Rectal smooth muscle tissue (tissue), 1 donor: ENCODE measurements around the gene PLA2G4B.

Experiments
- H3K27ac ChIP-seq: one replicate; pipeline ENCODE4 v1.7.0; 2013; ENCODE audit warnings: low read depth, low read length, inconsistent platforms
- H3K27me3 ChIP-seq: one replicate; pipeline ENCODE4 v1.7.0; 2013; ENCODE audit warnings: low read length; ENCODE audit not compliant: control insufficient read depth, insufficient read depth
- H3K36me3 ChIP-seq: one replicate; pipeline ENCODE4 v1.7.0; 2013; ENCODE audit warnings: low read length; ENCODE audit not compliant: control insufficient read depth, insufficient read depth
- H3K4me1 ChIP-seq: one replicate; pipeline ENCODE4 v1.7.0; 2013; ENCODE audit warnings: low read length; ENCODE audit not compliant: control insufficient read depth, insufficient read depth
- H3K4me3 ChIP-seq: one replicate; pipeline ENCODE4 v1.7.0; 2013; ENCODE audit warnings: low read length
- H3K9ac ChIP-seq: one replicate; pipeline ENCODE4 v1.7.0; 2013; ENCODE audit warnings: low read length

Gene PLA2G4B

GRCh38 chr15:41836073-41836472, 2.6 kb upstream of the PLA2G4B start:
- no peak overlapping the region for H3K27ac ChIP-seq
- no peak overlapping the region for H3K4me3 ChIP-seq
- H3K4me1 ChIP-seq = no peaks in the 10 kb centered on the region
- H3K27me3 ChIP-seq = no peaks in the 10 kb centered on the region
- H3K36me3 ChIP-seq = peaks cover 10% of the 10 kb centered on the region
- H3K9ac ChIP-seq = no peak overlapping the region

DNA sequence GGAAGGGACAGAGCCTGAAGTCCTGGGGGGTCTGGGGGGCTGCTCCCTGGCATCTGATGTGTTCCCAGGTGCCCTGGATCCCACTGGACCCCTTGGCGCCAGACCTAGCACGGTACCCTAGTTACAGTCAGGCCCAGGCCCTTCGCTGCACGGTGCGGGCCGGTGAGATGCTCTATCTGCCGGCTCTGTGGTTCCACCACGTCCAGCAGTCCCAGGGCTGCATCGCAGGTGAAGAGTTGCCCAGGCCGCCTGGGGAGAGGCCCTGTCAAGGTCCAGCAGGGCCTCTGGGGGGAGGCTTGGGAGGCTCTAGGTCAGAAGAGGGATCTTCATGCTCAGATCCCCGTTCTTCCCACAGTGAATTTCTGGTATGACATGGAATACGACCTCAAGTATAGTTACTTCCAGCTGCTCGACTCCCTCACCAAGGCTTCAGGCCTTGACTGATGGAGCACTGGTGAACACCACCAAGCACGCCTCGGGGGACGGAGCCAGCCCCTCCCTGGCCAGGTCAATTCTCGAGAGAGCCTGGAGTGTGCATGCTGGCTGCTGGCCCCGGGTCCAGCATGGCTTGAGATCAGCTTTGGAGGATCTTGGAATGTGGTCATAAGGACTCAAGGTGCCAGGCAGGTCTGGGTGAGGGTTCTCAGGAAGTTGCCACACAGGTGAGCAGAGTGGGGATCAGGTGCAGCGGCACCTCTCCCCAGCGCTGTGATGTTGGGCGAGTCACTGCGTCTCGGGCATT, 1.8 kb upstream of the PLA2G4B start:
- Histone ChIP-seq H3K36me3 (peaks cover 7% of the 10 kb centered on the region), H3K27me3 (no peaks in the 10 kb centered on the region), H3K4me3 (no peak overlapping the region), H3K27ac (no peak overlapping the region), H3K4me1 (no peaks in the 10 kb centered on the region), H3K9ac (no peak overlapping the region)

DNA sequence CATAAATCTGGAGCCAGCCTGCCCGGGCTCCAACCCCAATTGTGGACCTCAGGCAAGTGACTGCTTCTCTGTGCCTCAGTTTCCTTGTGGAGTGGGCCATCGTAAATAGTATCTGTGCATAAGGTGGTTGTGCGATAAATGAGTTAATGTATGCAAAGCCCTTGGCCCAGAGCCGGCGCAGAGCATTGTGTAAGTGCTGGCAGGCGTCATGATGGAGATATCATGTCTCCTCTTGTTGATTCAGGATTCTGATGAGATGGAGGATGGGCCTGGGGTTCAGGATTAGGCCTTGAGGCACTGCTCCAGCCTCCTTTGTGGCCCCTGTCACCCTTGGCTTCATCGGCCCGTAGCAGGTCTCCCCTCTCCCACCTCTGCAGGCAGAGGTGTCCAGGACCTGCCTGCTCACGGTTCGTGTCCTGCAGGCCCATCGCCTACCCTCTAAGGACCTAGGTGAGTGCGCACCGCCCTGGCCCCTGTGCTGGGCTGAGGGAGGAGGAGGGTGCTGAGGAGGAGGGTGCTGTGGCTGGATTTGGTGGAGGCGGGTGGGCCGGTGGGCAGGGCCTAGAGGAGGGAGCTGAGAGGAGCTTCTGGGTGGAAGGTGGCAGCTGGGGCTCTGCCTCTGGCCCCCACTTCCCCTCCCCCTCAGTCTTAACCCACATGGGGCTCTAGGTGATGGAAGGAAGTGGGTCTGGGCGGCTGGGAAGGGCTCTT, 1.3 kb downstream of the PLA2G4B start:
- no peak overlapping the region for H3K9ac ChIP-seq
- peaks cover 3% of the 10 kb centered on the region for H3K36me3 ChIP-seq
- no peaks in the 10 kb centered on the region for H3K27me3 ChIP-seq
- no peak overlapping the region for H3K27ac ChIP-seq
- no peaks in the 10 kb centered on the region for H3K4me1 ChIP-seq
- no peak overlapping the region for H3K4me3 ChIP-seq

GRCh38 chr15:41840673-41841072, 2.0 kb downstream of the PLA2G4B start:
- Histone ChIP-seq H3K36me3 (peaks cover 6% of the 10 kb centered on the region), H3K27me3 (no peaks in the 10 kb centered on the region), H3K9ac (no peak overlapping the region), H3K4me3 (no peak overlapping the region), H3K4me1 (no peaks in the 10 kb centered on the region), H3K27ac (no peak overlapping the region)

GRCh38 chr15:41841131-41841530, 2.5 kb downstream of the PLA2G4B start:
- Histone ChIP-seq H3K4me3 (no peak overlapping the region), H3K4me1 (no peaks in the 10 kb centered on the region), H3K27me3 (no peaks in the 10 kb centered on the region), H3K9ac (no peak overlapping the region), H3K27ac (no peak overlapping the region), H3K36me3 (peaks cover 7% of the 10 kb centered on the region)

DNA sequence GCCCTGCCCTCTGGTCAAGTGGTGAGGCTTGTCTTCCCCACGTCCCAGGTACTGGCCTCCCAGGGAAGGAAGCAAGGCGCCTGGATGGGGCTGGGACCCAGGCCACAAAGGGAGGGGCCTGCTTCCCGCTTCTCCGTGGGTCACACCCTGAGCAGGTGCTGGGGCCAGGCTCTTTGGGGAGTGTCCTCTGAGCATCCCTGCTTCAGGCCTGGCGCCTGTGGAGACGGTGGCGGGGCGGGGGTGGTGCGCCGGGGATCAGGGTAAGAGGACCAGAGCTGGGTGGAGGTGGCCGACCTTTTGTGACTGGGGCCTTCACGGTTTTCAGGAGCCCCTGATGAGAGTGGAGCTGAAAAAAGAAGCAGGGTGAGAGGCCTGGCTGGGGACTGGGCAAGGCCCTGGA, 3.6 kb downstream of the PLA2G4B start:
- Histone ChIP-seq H3K4me3 (no peak overlapping the region), H3K36me3 (peaks cover 13% of the 10 kb centered on the region), H3K4me1 (no peaks in the 10 kb centered on the region)

DNA sequence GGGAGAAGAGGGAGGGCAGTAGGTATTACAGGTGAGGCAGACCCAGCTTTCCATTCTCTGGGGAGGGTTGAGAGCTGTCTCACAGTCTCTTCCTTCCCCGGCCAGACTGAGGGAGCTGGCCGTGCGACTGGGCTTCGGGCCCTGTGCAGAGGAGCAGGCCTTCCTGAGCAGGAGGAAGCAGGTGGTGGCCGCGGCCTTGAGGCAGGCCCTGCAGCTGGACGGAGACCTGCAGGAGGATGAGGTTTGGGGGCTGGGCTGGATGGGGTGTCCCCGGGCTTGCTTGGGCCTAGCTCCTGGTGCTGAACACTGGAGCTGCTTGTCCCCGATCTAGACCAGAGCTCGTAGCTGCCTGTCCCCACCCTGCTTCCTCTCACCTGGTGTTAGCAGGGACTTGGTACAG, 4.9 kb downstream of the PLA2G4B start:
- H3K27me3 ChIP-seq = no peaks in the 10 kb centered on the region
- H3K36me3 ChIP-seq = peaks cover 10% of the 10 kb centered on the region
- no peak overlapping the region for H3K9ac ChIP-seq
- H3K4me3 ChIP-seq = no peak overlapping the region
- no peak overlapping the region for H3K27ac ChIP-seq
- H3K4me1 ChIP-seq = no peaks in the 10 kb centered on the region

More for the DNA sequence above, 3.6 kb downstream of the PLA2G4B start:
- Histone ChIP-seq H3K27ac (no peak overlapping the region), H3K27me3 (no peaks in the 10 kb centered on the region), H3K9ac (no peak overlapping the region)

DNA sequence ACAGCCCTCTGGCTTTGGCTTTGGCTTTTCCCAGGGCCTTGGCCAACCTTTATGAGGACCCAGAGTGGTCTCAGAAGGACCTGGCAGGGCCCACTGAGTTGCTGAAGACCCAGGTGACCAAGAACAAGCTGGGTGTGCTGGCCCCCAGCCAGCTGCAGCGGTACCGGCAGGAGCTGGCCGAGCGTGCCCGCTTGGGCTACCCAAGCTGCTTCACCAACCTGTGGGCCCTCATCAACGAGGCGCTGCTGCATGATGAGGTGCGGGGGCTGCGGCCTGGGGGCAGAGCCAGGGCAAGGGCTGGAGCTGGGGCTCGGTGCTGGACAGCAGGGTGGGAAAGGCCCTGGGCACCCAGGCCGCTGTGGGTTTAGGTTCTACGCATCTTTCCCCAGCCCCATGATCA, 6.2 kb downstream of the PLA2G4B start:
- Histone ChIP-seq H3K27me3 (no peaks in the 10 kb centered on the region), H3K27ac (no peak overlapping the region), H3K4me3 (no peak overlapping the region), H3K4me1 (no peaks in the 10 kb centered on the region), H3K36me3 (peaks cover 10% of the 10 kb centered on the region), H3K9ac (no peak overlapping the region)

DNA sequence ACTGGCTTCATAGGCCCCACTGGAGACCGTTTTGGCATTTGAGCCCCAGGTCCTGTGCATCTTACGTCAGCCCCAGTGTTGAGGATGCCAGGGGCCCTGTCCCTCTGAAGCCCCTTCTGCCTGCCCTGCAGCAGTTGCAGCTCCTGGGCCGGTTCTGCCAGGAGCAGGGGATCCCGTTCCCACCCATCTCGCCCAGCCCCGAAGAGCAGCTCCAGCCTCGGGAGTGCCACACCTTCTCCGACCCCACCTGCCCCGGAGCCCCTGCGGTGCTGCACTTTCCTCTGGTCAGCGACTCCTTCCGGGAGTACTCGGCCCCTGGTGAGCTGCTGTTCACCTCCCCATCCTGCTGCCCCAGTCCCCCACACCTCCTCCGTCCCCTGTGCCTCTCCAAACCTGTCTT, 8.6 kb downstream of the PLA2G4B start:
- Histone ChIP-seq H3K9ac (no peak overlapping the region), H3K27ac (no peak overlapping the region), H3K27me3 (no peaks in the 10 kb centered on the region), H3K36me3 (peaks cover 10% of the 10 kb centered on the region), H3K4me3 (no peak overlapping the region), H3K4me1 (no peaks in the 10 kb centered on the region)

GRCh38 chr15:41847981-41848380, 9.3 kb downstream of the PLA2G4B start:
- H3K36me3 ChIP-seq = peaks cover 10% of the 10 kb centered on the region
- H3K4me1 ChIP-seq = no peaks in the 10 kb centered on the region
- no peak overlapping the region for H3K9ac ChIP-seq
- H3K27ac ChIP-seq = no peak overlapping the region
- H3K4me3 ChIP-seq = no peak overlapping the region
- H3K27me3 ChIP-seq = no peaks in the 10 kb centered on the region

GRCh38 chr15:41848631-41849030, 10.0 kb downstream of the PLA2G4B start:
- no peak overlapping the region for H3K27ac ChIP-seq
- no peak overlapping the region for H3K4me3 ChIP-seq
- H3K27me3 ChIP-seq = no peaks in the 10 kb centered on the region
- peaks cover 10% of the 10 kb centered on the region for H3K36me3 ChIP-seq
- H3K4me1 ChIP-seq = no peaks in the 10 kb centered on the region
- no peak overlapping the region for H3K9ac ChIP-seq

GRCh38 chr15:41849204-41849603, 10.6 kb downstream of the PLA2G4B start:
- H3K27ac ChIP-seq = no peak overlapping the region

GRCh38 chr15:41849861-41850260, 11.2 kb downstream of the PLA2G4B start:
- no peak overlapping the region for H3K4me3 ChIP-seq
- no peak overlapping the region for H3K27ac ChIP-seq
- no peaks in the 10 kb centered on the region for H3K4me1 ChIP-seq
- H3K36me3 ChIP-seq = peaks cover 10% of the 10 kb centered on the region
- H3K27me3 ChIP-seq = no peaks in the 10 kb centered on the region
- H3K9ac ChIP-seq = no peak overlapping the region

More at GRCh38 chr15:41849204-41849603, 10.6 kb downstream of the PLA2G4B start:
- no peak overlapping the region for H3K4me3 ChIP-seq
- H3K36me3 ChIP-seq = peaks cover 10% of the 10 kb centered on the region
- no peaks in the 10 kb centered on the region for H3K27me3 ChIP-seq
- no peaks in the 10 kb centered on the region for H3K4me1 ChIP-seq
- H3K9ac ChIP-seq = no peak overlapping the region
